Activated T-helper 1 cell treated with anti-CD3 and anti-CD28 coated beads, Interleukin-12 subunit alpha, Interleukin-12 subunit beta, Interleukin-2, Interleukin-4 antibody, amounts not matched to agents 30 ng/mL and 10 ng/mL and 1 ng/mL, durations not matched to agents 14 hours and 24 hours and 36 hours (primary cell): Measurements from ENCODE around the gene C20orf173. TPM values are rescaled to one million over a fixed set of nuclear protein-coding genes. Genes with fewer than 3 reads are reported as not detected.

Experiments
- DNase-seq: peaks from one replicate; pipeline ENCODE4 v3.0.0; 2021; ENCODE audit warnings: low spot score
- H3K27ac Mint-ChIP-seq: one replicate; pipeline ENCODE4 v1.8.0; 2021; ENCODE audit warnings: mild to moderate bottlenecking, mixed read lengths
- H3K27me3 Mint-ChIP-seq: one replicate; pipeline ENCODE4 v1.8.0; 2022; ENCODE audit warnings: mild to moderate bottlenecking, moderate library complexity, mixed read lengths; ENCODE audit not compliant: insufficient read depth
- H3K36me3 Mint-ChIP-seq: one replicate; pipeline ENCODE4 v1.8.0; 2021; ENCODE audit warnings: low read depth, mixed read lengths
- H3K4me1 Mint-ChIP-seq: one replicate; pipeline ENCODE4 v1.8.0; 2021; ENCODE audit warnings: low read depth, mixed read lengths
- H3K4me3 Mint-ChIP-seq: one replicate; pipeline ENCODE4 v1.8.0; 2021; ENCODE audit warnings: mild to moderate bottlenecking, moderate library complexity, mixed read lengths
- H3K9me3 Mint-ChIP-seq: one replicate; pipeline ENCODE4 v1.8.0; 2021; ENCODE audit warnings: mixed read lengths
- intact Hi-C: fragments of 100-400 bp; cut with micrococcal nuclease; formaldehyde crosslinking; loops from one replicate; pipeline ENCODE4 v1.15.1; 2024
- total RNA-seq: library from RNA; stranded (reverse); gene quantifications from 2 replicates; pipeline ENCODE4 v1.2.3, GENCODE V29; 2022

Gene C20orf173
- not detected in 2 replicates for total RNA-seq

GRCh38 chr20:35529552-35529951, at the start of gene C20orf173:
C20orf173 (minus strand) TSS chr20:35529652; CDS start chr20:35529373, 279 bp downstream.
- H3K36me3 Mint-ChIP-seq = no peaks in the 10 kb centered on the region
- H3K27me3 Mint-ChIP-seq = peaks cover 5% of the 10 kb centered on the region
- H3K9me3 Mint-ChIP-seq = no peaks in the 10 kb centered on the region
- no peaks in the 10 kb centered on the region for H3K4me1 Mint-ChIP-seq
- H3K27ac Mint-ChIP-seq = no peak within 1 kb of the TSS
- H3K4me3 Mint-ChIP-seq = no peak within 1 kb of the TSS
- no peak for DNase-seq
- intact Hi-C loops = no loop called here

GRCh38 chr20:35579196-35579595, 49.7 kb upstream of the C20orf173 start:
- H3K27ac Mint-ChIP-seq = no peak overlapping the region
- H3K27me3 Mint-ChIP-seq = peaks cover 2% of the 10 kb centered on the region
- intact Hi-C loops = no loop called here

DNA sequence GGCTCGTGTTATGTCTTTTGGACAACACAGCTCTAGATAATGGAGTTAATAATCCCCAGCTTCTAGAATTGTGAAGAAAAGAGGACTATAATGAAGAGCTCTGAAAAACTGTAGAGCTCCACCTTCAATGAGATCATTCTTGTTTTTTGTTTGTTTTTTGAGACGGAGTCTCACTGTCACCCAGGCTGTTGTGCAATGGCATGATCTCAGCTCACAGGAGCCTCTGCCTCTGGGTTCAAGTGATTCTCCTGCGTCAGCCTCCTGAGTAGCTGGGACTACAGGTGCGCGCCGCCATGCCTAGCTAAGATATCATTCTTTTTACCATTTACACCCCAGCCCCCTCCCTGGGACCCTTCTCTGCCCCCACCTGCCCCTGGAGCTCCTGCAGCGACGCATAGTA, 49.0 kb upstream of the C20orf173 start:
- Mint-ChIP-seq H3K9me3 (peaks cover 3% of the 10 kb centered on the region), H3K4me3 (no peak overlapping the region), H3K36me3 (peaks cover 3% of the 10 kb centered on the region), H3K27ac (no peak overlapping the region), H3K27me3 (peaks cover 5% of the 10 kb centered on the region), H3K4me1 (no peaks in the 10 kb centered on the region)
- no peak for DNase-seq
- intact Hi-C loops = no loop called here

More at GRCh38 chr20:35579196-35579595, 49.7 kb upstream of the C20orf173 start:
- Mint-ChIP-seq H3K4me3 (no peak overlapping the region), H3K36me3 (no peaks in the 10 kb centered on the region), H3K9me3 (peaks cover under 1% of the 10 kb centered on the region), H3K4me1 (no peaks in the 10 kb centered on the region)
- no peak for DNase-seq

GRCh38 chr20:35576816-35577215, 47.4 kb upstream of the C20orf173 start:
- H3K9me3 Mint-ChIP-seq = peaks cover 8% of the 10 kb centered on the region
- intact Hi-C loops = no loop called here
- H3K36me3 Mint-ChIP-seq = peaks cover 3% of the 10 kb centered on the region

GRCh38 chr20:35575958-35576357, 46.5 kb upstream of the C20orf173 start:
- Mint-ChIP-seq H3K27ac (no peak overlapping the region), H3K27me3 (peaks cover 8% of the 10 kb centered on the region), H3K4me3 (no peak overlapping the region), H3K4me1 (no peaks in the 10 kb centered on the region), H3K36me3 (peaks cover 3% of the 10 kb centered on the region), H3K9me3 (peaks cover 8% of the 10 kb centered on the region)
- DNase-seq = no peak
- intact Hi-C loops = no loop called here

More at GRCh38 chr20:35576816-35577215, 47.4 kb upstream of the C20orf173 start:
- no peak for DNase-seq
- no peak overlapping the region for H3K4me3 Mint-ChIP-seq
- peaks cover 8% of the 10 kb centered on the region for H3K27me3 Mint-ChIP-seq
- no peak overlapping the region for H3K27ac Mint-ChIP-seq
- no peaks in the 10 kb centered on the region for H3K4me1 Mint-ChIP-seq

DNA sequence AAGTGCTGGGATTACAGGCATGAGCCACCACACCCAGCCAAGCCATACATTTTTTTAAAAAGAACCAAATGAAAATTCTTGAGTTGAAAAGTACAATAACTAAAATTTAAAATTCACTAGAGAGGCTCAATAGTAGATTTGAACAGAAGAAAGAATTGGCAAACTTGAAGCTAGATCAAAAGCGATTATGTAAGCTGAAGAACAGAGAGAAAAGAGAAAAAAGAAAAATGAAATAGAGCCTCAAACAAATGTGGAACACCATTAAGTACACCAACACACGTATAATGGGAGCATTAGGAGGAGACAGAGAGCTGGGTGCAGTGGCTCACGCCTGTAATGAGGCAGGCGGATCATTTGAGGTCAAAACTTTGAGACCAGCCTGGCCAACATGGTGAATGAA, 43.4 kb upstream of the C20orf173 start:
- DNase-seq = no peak
- Mint-ChIP-seq H3K9me3 (peaks cover 8% of the 10 kb centered on the region), H3K36me3 (peaks cover 3% of the 10 kb centered on the region), H3K27me3 (peaks cover 8% of the 10 kb centered on the region), H3K27ac (no peak overlapping the region), H3K4me3 (no peak overlapping the region), H3K4me1 (no peaks in the 10 kb centered on the region)
- intact Hi-C loops = no loop called here

DNA sequence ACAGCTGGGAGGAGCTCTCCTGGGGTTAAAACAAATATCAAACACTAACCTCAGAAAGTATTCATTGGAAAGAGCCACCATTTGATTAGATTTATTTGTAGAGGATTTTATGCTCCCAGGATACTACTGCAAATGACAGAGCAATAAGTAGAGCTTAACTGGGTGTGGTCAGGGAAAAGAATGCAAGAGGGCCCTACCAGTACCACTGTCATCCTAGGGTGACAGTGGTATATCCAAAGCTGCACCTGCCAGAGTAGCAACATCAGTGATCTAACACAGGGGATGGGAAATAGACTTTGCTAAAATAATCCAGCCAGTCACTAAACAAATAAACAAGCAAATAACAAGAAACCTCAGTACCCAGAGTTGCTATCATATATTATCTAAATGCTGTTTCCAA, 42.1 kb upstream of the C20orf173 start:
- DNase-seq = no peak
- no peaks in the 10 kb centered on the region for H3K4me1 Mint-ChIP-seq
- H3K4me3 Mint-ChIP-seq = no peak overlapping the region
- H3K27me3 Mint-ChIP-seq = peaks cover 19% of the 10 kb centered on the region
- intact Hi-C loops = no loop called here
- peaks cover 8% of the 10 kb centered on the region for H3K9me3 Mint-ChIP-seq
- no peak overlapping the region for H3K27ac Mint-ChIP-seq
- H3K36me3 Mint-ChIP-seq = peaks cover 3% of the 10 kb centered on the region

GRCh38 chr20:35568645-35569044, 39.2 kb upstream of the C20orf173 start:
- no peak overlapping the region for H3K4me3 Mint-ChIP-seq
- no peak overlapping the region for H3K27ac Mint-ChIP-seq
- no peaks in the 10 kb centered on the region for H3K4me1 Mint-ChIP-seq
- peaks cover 5% of the 10 kb centered on the region for H3K9me3 Mint-ChIP-seq
- no peaks in the 10 kb centered on the region for H3K36me3 Mint-ChIP-seq
- intact Hi-C loops = no loop called here
- no peak for DNase-seq
- H3K27me3 Mint-ChIP-seq = peaks cover 18% of the 10 kb centered on the region

DNA sequence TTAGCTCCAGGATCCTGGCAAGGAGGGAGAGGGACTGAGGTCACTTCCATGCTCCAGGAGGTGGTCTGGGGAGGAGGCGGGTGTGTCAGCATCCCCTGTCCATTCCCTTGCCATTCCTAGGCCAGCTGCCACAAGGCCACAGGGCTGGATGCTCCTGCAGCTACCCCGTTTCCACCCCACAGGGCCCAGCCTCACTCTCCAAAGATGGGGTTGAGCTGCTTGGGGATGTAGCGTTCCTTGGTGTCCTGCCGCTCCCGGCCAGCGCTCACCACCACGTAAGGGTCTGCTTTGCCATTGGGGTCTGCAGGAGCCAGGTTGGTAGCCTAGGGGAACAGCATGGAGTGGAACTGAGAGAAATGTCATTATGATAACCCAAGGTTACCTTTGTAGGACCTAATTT, 35.5 kb upstream of the C20orf173 start:
- no peaks in the 10 kb centered on the region for H3K36me3 Mint-ChIP-seq
- no peaks in the 10 kb centered on the region for H3K4me1 Mint-ChIP-seq
- no peak overlapping the region for H3K4me3 Mint-ChIP-seq
- no peak overlapping the region for H3K27ac Mint-ChIP-seq
- no peaks in the 10 kb centered on the region for H3K9me3 Mint-ChIP-seq
- H3K27me3 Mint-ChIP-seq = peaks cover 15% of the 10 kb centered on the region
- intact Hi-C loops = no loop called here
- DNase-seq = no peak

DNA sequence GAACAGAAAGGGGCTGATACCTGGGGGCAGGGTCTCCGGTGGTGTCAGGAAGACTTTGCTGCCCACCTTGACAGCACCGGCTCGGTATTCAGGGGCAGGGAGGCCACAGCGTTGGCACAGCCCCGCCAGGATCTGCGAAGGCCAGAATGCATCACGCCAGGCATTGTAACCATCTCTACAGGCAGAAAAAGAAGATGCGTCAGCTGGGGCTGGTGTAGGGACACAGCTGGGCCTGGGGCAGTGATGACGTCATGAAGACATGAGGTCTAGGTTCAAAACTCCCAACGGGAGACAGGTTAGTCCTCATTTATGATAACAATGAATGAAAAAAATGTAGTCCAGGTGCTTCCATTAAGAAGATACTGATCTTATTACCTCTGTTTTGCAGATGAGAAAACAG, 34.4 kb upstream of the C20orf173 start:
- Mint-ChIP-seq H3K27me3 (peaks cover 15% of the 10 kb centered on the region), H3K36me3 (no peaks in the 10 kb centered on the region), H3K4me3 (no peak overlapping the region), H3K9me3 (no peaks in the 10 kb centered on the region), H3K4me1 (no peaks in the 10 kb centered on the region), H3K27ac (no peak overlapping the region)
- no peak for DNase-seq
- intact Hi-C loops = no loop called here

GRCh38 chr20:35562541-35563110, 33.2 kb upstream of the C20orf173 start:
- Mint-ChIP-seq H3K27ac (no peak overlapping the region), H3K36me3 (no peaks in the 10 kb centered on the region), H3K4me1 (no peaks in the 10 kb centered on the region), H3K9me3 (no peaks in the 10 kb centered on the region), H3K4me3 (no peak overlapping the region), H3K27me3 (peaks cover 14% of the 10 kb centered on the region)
- intact Hi-C loops = no loop called here
- no peak for DNase-seq

DNA sequence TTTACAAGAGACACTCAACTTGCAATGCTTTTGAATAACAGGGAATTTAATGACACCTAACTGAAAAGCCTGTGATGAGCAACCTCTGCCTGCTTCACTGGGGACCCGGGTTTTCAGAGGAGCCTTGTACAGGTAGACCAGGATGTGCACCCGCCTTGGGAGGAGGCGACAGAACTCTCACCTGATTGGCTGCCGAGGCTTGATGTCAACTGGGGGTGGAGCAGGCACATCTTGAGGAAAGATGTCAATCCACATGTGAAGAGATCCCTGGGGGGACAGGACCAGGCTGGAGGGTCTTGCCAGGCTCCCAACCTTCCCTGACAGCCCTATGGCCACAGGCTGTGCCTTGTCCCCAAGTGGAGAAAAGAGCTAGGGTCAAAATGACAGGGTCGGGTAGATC, 32.2 kb upstream of the C20orf173 start:
- intact Hi-C loops = no loop called here
- Mint-ChIP-seq H3K36me3 (peaks cover 2% of the 10 kb centered on the region), H3K4me1 (no peaks in the 10 kb centered on the region), H3K27ac (no peak overlapping the region), H3K27me3 (peaks cover 5% of the 10 kb centered on the region), H3K9me3 (no peaks in the 10 kb centered on the region), H3K4me3 (no peak overlapping the region)
- DNase-seq = no peak

DNA sequence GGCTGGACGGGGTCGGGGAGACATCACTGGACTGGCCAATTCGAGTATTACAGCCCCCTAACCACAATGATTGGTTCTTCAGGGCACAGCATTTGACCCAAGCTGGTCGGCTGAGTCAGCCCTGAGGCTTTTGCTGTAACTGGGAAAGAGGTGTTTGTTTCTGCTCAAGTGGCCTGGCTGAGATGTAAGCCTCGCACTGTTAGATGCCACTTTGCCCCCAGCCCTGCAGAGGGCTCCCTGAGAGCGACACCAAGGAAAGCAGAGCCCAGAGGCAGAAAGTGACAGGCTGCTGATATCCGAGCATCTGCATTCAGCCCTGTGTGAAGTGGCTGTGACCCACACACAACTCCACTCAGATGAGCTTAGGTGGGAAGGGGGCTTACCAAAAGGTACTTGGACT, 31.8 kb upstream of the C20orf173 start:
- intact Hi-C loops = no loop called here
- Mint-ChIP-seq H3K27me3 (peaks cover 1% of the 10 kb centered on the region), H3K9me3 (no peaks in the 10 kb centered on the region), H3K4me3 (no peak overlapping the region), H3K36me3 (peaks cover 4% of the 10 kb centered on the region), H3K4me1 (no peaks in the 10 kb centered on the region), H3K27ac (no peak overlapping the region)
- DNase-seq = no peak

DNA sequence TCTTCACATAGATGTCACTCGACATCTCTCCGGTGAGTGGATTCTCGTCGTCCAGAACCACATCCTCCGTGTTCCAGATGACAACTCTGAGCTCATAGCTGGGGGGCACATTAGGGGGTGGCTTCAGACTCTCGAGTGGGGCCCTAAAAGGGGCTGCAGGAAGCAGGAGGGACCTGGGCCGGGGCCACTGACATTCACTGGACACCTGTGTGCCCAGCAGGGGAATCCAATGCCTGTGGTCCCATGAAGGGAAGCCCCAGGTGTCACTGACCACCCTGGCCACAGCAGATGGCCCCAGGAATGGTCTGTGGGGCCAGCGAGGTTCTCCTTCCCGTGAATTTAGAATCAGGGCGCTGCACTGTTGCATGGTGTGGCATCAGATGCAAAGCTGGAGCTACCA, 31.1 kb upstream of the C20orf173 start:
- no peak for DNase-seq
- H3K27me3 Mint-ChIP-seq = no peaks in the 10 kb centered on the region
- no peak overlapping the region for H3K27ac Mint-ChIP-seq
- H3K9me3 Mint-ChIP-seq = no peaks in the 10 kb centered on the region
- no peaks in the 10 kb centered on the region for H3K4me1 Mint-ChIP-seq
- H3K36me3 Mint-ChIP-seq = peaks cover 4% of the 10 kb centered on the region
- H3K4me3 Mint-ChIP-seq = no peak overlapping the region
- intact Hi-C loops = no loop called here
